K562 (cell line): ENCODE results near the gene FAM111B. TPM values are rescaled to one million over a fixed set of nuclear protein-coding genes. Genes with fewer than 3 reads are reported as not detected.

Experiments
- ATAC-seq: fragments of 200-7000 bp; cut with Tn5 transposase; 3 replicates; pipeline ENCODE4 v1.9.1; 2020; ENCODE audit warnings: moderate library complexity
- BruUV-seq: library from RNA; stranded (reverse); fragments of 400-500 nt; replicated peaks from 2 replicates; lab custom pipeline; 2021; lab: Mats Ljungman, UMichigan
- CTCF ChIA-PET: fragments of 300-600 bp; formaldehyde crosslinking; extraction: SDS; loops from one replicate; lab custom pipeline; 2021; ENCODE audit warnings: low intra/inter-chr PET ratio; lab: Yijun Ruan, JAX
- POLR2A ChIA-PET: fragments of 300-600, 350-650 bp; sonication (Branson Sonifier 250); formaldehyde crosslinking; extraction: SDS; loops from one replicate; lab custom pipeline; 2021; ENCODE audit warnings: antibody characterized with exemption, inconsistent platforms; lab: Yijun Ruan, JAX
- DNase-seq, 4 experiments: peaks; one replicate each; pipeline versions ENCODE4 v3.0.0 to v3.0.0-alpha.2; 2011 to 2018; ENCODE audit warnings: low spot score in 3 of 4, mixed read lengths in 3 of 4; ENCODE audit errors: extremely low read depth in 1 of 4
- FAIRE-seq: peaks from 2 replicates; lab custom pipeline; 2011; peaks lifted over from hg19 to GRCh38; lab: Jason Lieb, UNC
- H2AFZ ChIP-seq: 2 replicates; pipeline ENCODE4 v1.6.0; 2011; ENCODE audit warnings: low read depth, low read length, control low read depth, inconsistent platforms
- H3K27ac ChIP-seq: fragments of 200-600 bp; 3 replicates; pipeline ENCODE4 v1.8.0; 2011; ENCODE audit warnings: low read depth, mild to moderate bottlenecking, control low read depth, inconsistent platforms, low read length, moderate library complexity, mixed read lengths; ENCODE audit errors: extremely low read depth
- H3K27me3 ChIP-seq, 2 experiments: fragments of 300-600 bp in 1 of 2; 2 replicates in 1 of 2; 3 replicates in 1 of 2; pipeline versions ENCODE4 v1.6.0 to v1.8.0; 2011; ENCODE audit warnings: inconsistent platforms in 2 of 2, low read length in 2 of 2, mild to moderate bottlenecking in 1 of 2, mixed read lengths in 1 of 2, moderate library complexity in 1 of 2; ENCODE audit not compliant: control insufficient read depth in 2 of 2, insufficient read depth in 2 of 2
- H3K36me3 ChIP-seq: fragments of 300-600 bp; 3 replicates; pipeline ENCODE4 v1.8.0; 2011; ENCODE audit warnings: mild to moderate bottlenecking, low read length, inconsistent platforms; ENCODE audit not compliant: control insufficient read depth, insufficient read depth
- H3K4me1 ChIP-seq, 2 experiments: fragments of 200-600 bp in 1 of 2; replicated peaks in 1 of 2; 2 replicates in 1 of 2; 3 replicates in 1 of 2; pipeline versions ENCODE4 v1.5.1 to v1.8.0; 2011; ENCODE audit warnings: inconsistent platforms in 2 of 2, low read length in 2 of 2, mild to moderate bottlenecking in 1 of 2, mixed read lengths in 1 of 2, moderate library complexity in 1 of 2; ENCODE audit not compliant: control insufficient read depth in 2 of 2, insufficient read depth in 2 of 2
- H3K4me2 ChIP-seq: 2 replicates; pipeline ENCODE4 v1.6.1; 2011; ENCODE audit warnings: low read length, control low read depth, inconsistent platforms, mixed read lengths; ENCODE audit not compliant: insufficient read depth
- H3K4me3 ChIP-seq: fragments of 200-600 bp; sonication (generic), shearing (Covaris generic); 2 replicates; pipeline ENCODE4 v1.5.1; 2016; ENCODE audit warnings: control low read depth, inconsistent platforms
- H3K79me2 ChIP-seq: fragments of 200-600 bp; 3 replicates; pipeline ENCODE4 v1.8.0; 2011; ENCODE audit warnings: low read length, inconsistent platforms; ENCODE audit not compliant: control insufficient read depth, insufficient read depth
- H3K9ac ChIP-seq, 2 experiments: 2 replicates each; pipeline versions ENCODE4 v1.6.0 to v1.6.1; 2011; ENCODE audit warnings: low read depth in 2 of 2, low read length in 2 of 2, control low read depth in 1 of 2, inconsistent platforms in 1 of 2, mild to moderate bottlenecking in 1 of 2, mixed read lengths in 1 of 2; ENCODE audit not compliant: insufficient read depth in 1 of 2
- H3K9me1 ChIP-seq: one replicate; pipeline ENCODE4 v1.6.0; 2011; ENCODE audit warnings: inconsistent platforms, mild to moderate bottlenecking, low read length, moderate library complexity; ENCODE audit not compliant: control insufficient read depth, insufficient read depth
- H3K9me3 ChIP-seq: replicated peaks from 2 replicates; pipeline ENCODE4 v1.5.1; 2011; ENCODE audit warnings: low read depth, low read length, inconsistent platforms; ENCODE audit not compliant: control insufficient read depth, insufficient read depth
- H4K20me1 ChIP-seq: replicated peaks from 2 replicates; pipeline ENCODE4 v1.6.1; 2011; ENCODE audit warnings: low read length, inconsistent platforms, mixed read lengths; ENCODE audit not compliant: control insufficient read depth, insufficient read depth
- CCAR2 ChIP-seq: fragments of 200-400 bp; formaldehyde crosslinking; IDR thresholded peaks from 2 replicates; pipeline ENCODE4 v1.6.1; 2017; ENCODE audit warnings: mild to moderate bottlenecking, low read depth, low read length
- CEBPB ChIP-seq: fragments of 450-650 bp; IDR thresholded peaks from 2 replicates; pipeline ENCODE4 v1.6.1; 2016; ENCODE audit warnings: missing genetic modification characterization, missing compliant biosample characterization
- GTF2E2 ChIP-seq: fragments of 200-800 bp; sonication (Bioruptor generic); IDR thresholded peaks from 2 replicates; pipeline ENCODE4 v1.6.1; 2016; ENCODE audit warnings: missing genetic modification characterization, missing compliant biosample characterization
- HDGF ChIP-seq: fragments of 450-650 bp; IDR thresholded peaks from 2 replicates; pipeline ENCODE4 v1.6.1; 2016
- IFI16 ChIP-seq: fragments of 250-450 bp; sonication (Bioruptor Pico); IDR thresholded peaks from 2 replicates; pipeline ENCODE4 v2.1.2; 2022; ENCODE audit warnings: mild to moderate bottlenecking, inconsistent platforms
- ZBTB49 ChIP-seq: sonication (generic); formaldehyde crosslinking; IDR thresholded peaks from 2 replicates; pipeline ENCODE4 v1.8.0; 2022; ENCODE audit warnings: missing genetic modification reagents, mild to moderate bottlenecking, borderline replicate concordance
- ZNF280B ChIP-seq: fragments of 250-450 bp; sonication (Bioruptor Pico); IDR thresholded peaks from 2 replicates; pipeline ENCODE4 v1.5.1; 2021; ENCODE audit warnings: mild to moderate bottlenecking
- ZNF507 ChIP-seq: conservative IDR thresholded peaks from 2 replicates; pipeline ENCODE4 v1.6.1; 2017; ENCODE audit warnings: missing genetic modification characterization, missing compliant biosample characterization
- WGBS: fragments of 100-300 bp; shearing (Covaris generic); methylation state at CpG from one replicate; pipeline ENCODE4 v1.1.6; 2016; ENCODE audit warnings: low coverage, mixed read lengths; ENCODE audit not compliant: insufficient coverage; ENCODE audit errors: missing lambda C conversion rate; 5-methylcytosine and 5-hydroxymethylcytosine counted together
- in situ Hi-C: fragments of 300-500 bp; cut with MboI; formaldehyde crosslinking; loops from 4 replicates; pipeline ENCODE4 v1.15.0; 2018; ENCODE audit warnings: inconsistent platforms, mixed read lengths
- intact Hi-C: fragments of 100-400 bp; cut with micrococcal nuclease; formaldehyde crosslinking; loops from 2 replicates; pipeline ENCODE4 v1.14.2; 2022
- polyA plus RNA-seq, 8 experiments: library from polyadenylated mRNA; depleted of rRNA in 4 of 8; stranded (reverse) in 5 of 8; unstranded in 3 of 8; fragments of >200 nt; fragmentation: Nextera tagmentation in 2 of 8; fragmentation: Illumina TruSeq in 1 of 8; extraction: Ambion mirVana in 2 of 8; extraction: Trizol in 1 of 8; gene quantifications; 2 replicates each; pipeline versions ENCODE4 v1.2.1 to v1.2.3, GENCODE V29; 2011 to 2014; ENCODE audit warnings: inconsistent platforms in 1 of 8, missing spikeins in 1 of 8
- total RNA-seq, 7 experiments: library from RNA; depleted of rRNA in 6 of 7; stranded (reverse); fragments of >200 nt in 6 of 7; fragmentation: Illumina TruSeq in 2 of 7; extraction: Trizol in 2 of 7; gene quantifications; 2 replicates each; pipeline versions ENCODE4 v1.2.1 to v1.2.3, GENCODE V29; 2011 to 2021; ENCODE audit warnings: low replicate concordance in 1 of 7

The FAM111B gene
- total and polyA plus RNA-seq, 9 of the 15 experiments (the other 6 are each of a cell fraction or from before 2014, with no cell fraction given) = 0.01 to 0.33 (median 0.06) TPM; not detected in 5

GRCh38 chr11:59069087-59069486 is 38.0 kb upstream of the FAM111B start:
- in situ Hi-C loops = no loop called here
- no peak for DNase-seq
- intact Hi-C loops = no loop called here
- Histone ChIP-seq H3K27ac (no peak overlapping the region), H2AFZ (no peak overlapping the region), H3K4me1 (no peaks in the 10 kb centered on the region), H3K4me2 (no peak overlapping the region), H3K79me2 (no peaks in the 10 kb centered on the region), H3K4me3 (no peak overlapping the region), H4K20me1 (no peaks in the 10 kb centered on the region), H3K36me3 (no peaks in the 10 kb centered on the region), H3K9me3 (no peaks in the 10 kb centered on the region), H3K27me3 (peaks cover 0 to 4% of the 10 kb centered on the region in 2 experiments; a peak in 1 of 5 replicates), H3K9me1 (no peaks in the 10 kb centered on the region), H3K9ac (no peak overlapping the region)
- ATAC-seq = no peak
- ChIA-PET POLR2A (no interaction called here), CTCF (no interaction called here)
- WGBS = 0% methylated on average over 1 of the region's 1 CpG
- BruUV-seq = no TSS peak
- TF ChIP-seq ZNF280B = no peak
- no peak for TF ChIP-seq ZBTB49 (CRISPR knock-in tag)
- no peak for TF ChIP-seq HDGF
- TF ChIP-seq GTF2E2 (tag) = no peak
- no peak for TF ChIP-seq IFI16 (CRISPR knock-in tag)
- no peak for TF ChIP-seq CEBPB (tag)
- TF ChIP-seq ZNF507 (tag) = no peak
- no peak for TF ChIP-seq CCAR2
- FAIRE-seq = no peak
